ENCODE results near the gene CGB7. TPM values are rescaled to one million over a fixed set of nuclear protein-coding genes. Genes with fewer than 3 reads are reported as not detected.

Gene CGB7
- total RNA-seq, 1 experiment from 2014 or later, result 1.2 TPM

- H3K18ac ChIP-seq (ENCODE audit: insufficient read length, low read depth, low read length), result no peak overlapping the region
- TF ChIP-seq, protein P1, sequence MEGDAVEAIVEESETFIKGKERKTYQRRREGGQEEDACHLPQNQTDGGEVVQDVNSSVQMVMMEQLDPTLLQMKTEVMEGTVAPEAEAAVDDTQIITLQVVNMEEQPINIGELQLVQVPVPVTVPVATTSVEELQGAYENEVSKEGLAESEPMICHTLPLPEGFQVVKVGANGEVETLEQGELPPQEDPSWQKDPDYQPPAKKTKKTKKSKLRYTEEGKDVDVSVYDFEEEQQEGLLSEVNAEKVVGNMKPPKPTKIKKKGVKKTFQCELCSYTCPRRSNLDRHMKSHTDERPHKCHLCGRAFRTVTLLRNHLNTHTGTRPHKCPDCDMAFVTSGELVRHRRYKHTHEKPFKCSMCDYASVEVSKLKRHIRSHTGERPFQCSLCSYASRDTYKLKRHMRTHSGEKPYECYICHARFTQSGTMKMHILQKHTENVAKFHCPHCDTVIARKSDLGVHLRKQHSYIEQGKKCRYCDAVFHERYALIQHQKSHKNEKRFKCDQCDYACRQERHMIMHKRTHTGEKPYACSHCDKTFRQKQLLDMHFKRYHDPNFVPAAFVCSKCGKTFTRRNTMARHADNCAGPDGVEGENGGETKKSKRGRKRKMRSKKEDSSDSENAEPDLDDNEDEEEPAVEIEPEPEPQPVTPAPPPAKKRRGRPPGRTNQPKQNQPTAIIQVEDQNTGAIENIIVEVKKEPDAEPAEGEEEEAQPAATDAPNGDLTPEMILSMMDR (conservative IDR thresholded peaks at IDR 0.05), result peak; percentile 42
- H4K20me1 ChIP-seq (ENCODE audit: control insufficient read depth, insufficient read depth, insufficient read length), result no peaks in the 10 kb centered on the region
- no peak overlapping the region for H3T11ph ChIP-seq (ENCODE audit: low read length)
- Mint-ChIP-seq H3K4me3 (peak overlapping the region; percentile 54 to 66; a peak in 4 of 5 replicates), H3K9me3 (peaks cover 0 to 1% of the 10 kb centered on the region in 2 experiments; a peak in 2 of 5 replicates), H3K27me3 (ENCODE audit: low read depth) (peaks cover 39% of the 10 kb centered on the region), H3K36me3 (ENCODE audit: insufficient read depth in 1 of 3, low read depth in 3 of 3) (peaks cover 8 to 35% (median 33%) of the 10 kb centered on the region in 3 experiments; a peak in 6 of 7 replicates), H3K4me1 (peaks cover 15 to 36% of the 10 kb centered on the region in 2 experiments), H3K27ac (no peak overlapping the region)
- H3K27me3 ChIP-seq (ENCODE audit: insufficient read depth, low read length), result no peaks in the 10 kb centered on the region; the same call in 1 of the 2 replicates
- H3K4me1 ChIP-seq (ENCODE audit: insufficient read depth, low read length), result peaks cover 4% of the 10 kb centered on the region; the same call in 1 of the 2 replicates
- H2BK20ac ChIP-seq (ENCODE audit: low read depth, low read length, poor library complexity, severe bottlenecking), result no peak overlapping the region
- H3K79me2 ChIP-seq (ENCODE audit: insufficient read depth, low read length), result no peaks in the 10 kb centered on the region
- H3K9ac ChIP-seq (ENCODE audit: extremely low read depth, insufficient read length, low read length), result no peak overlapping the region
- H3K4me2 ChIP-seq (ENCODE audit: insufficient read depth, insufficient read length, low read length), result peak overlapping the region; percentile 25
- H3K14ac ChIP-seq (ENCODE audit: insufficient read depth, low read length), result no peak overlapping the region; the same call in 1 of the 2 replicates
- no peak overlapping the region for H3K4ac ChIP-seq (ENCODE audit: low read depth, low read length)
- H4K8ac ChIP-seq (replicated peaks; ENCODE audit: insufficient read length, low read depth, low read length), result no peak overlapping the region
- H3K56ac ChIP-seq (ENCODE audit: insufficient read length, low read depth, low read length), result no peak overlapping the region
- H3K23me2 ChIP-seq (ENCODE audit: insufficient read length, low read depth, low read length, poor library complexity, severe bottlenecking), result peaks cover 8% of the 10 kb centered on the region
- H2BK5ac ChIP-seq (ENCODE audit: insufficient read length, low read length), result no peak overlapping the region
- H2BK120ac ChIP-seq (ENCODE audit: low read depth, low read length, poor library complexity, severe bottlenecking), result no peak overlapping the region
- H2BK12ac ChIP-seq (ENCODE audit: insufficient read length, low read depth, low read length), result no peak overlapping the region
- H4K91ac ChIP-seq (ENCODE audit: insufficient read length, low read depth, low read length), result no peak overlapping the region
- no peak overlapping the region for H2AK5ac ChIP-seq (ENCODE audit: insufficient read length, low read length)
- whole genome bisulfite sequencing (ENCODE audit: extremely low coverage, insufficient read length, low lambda C conversion rate), result no CpG with 5 or more reads among the region's 62 CpGs
- H3K9me3 ChIP-seq (ENCODE audit: control insufficient read depth, low read depth, low read length), result no peaks in the 10 kb centered on the region
- H4K5ac ChIP-seq (ENCODE audit: insufficient read length, low read depth, low read length), result no peak overlapping the region
- no peak overlapping the region for H2AFZ ChIP-seq (ENCODE audit: low read length)
- peak; percentile 75 for DNase-seq
- no peaks in the 10 kb centered on the region for H3K79me1 ChIP-seq (ENCODE audit: insufficient read depth, low read depth, low read length, poor library complexity, severe bottlenecking)
- H2BK15ac ChIP-seq (ENCODE audit: low read depth, low read length), result no peak overlapping the region
- H3K27ac ChIP-seq (ENCODE audit: insufficient read length, low read depth, low read length), result no peak overlapping the region
- no peak overlapping the region for H3K23ac ChIP-seq (ENCODE audit: insufficient read length, low read depth, low read length)
Measured at GRCh38 chr19:49017666-49018351, 39.7 kb downstream of the CGB7 start.

Data from H9 (cell line).